Measurements from ENCODE around the gene MRTFA.

Gene MRTFA

GRCh38 chr22:40425082-40425481 is 211.4 kb downstream of the MRTFA start:
- peak; percentile 70 to 89 (median 84) for DNase-seq

DNA sequence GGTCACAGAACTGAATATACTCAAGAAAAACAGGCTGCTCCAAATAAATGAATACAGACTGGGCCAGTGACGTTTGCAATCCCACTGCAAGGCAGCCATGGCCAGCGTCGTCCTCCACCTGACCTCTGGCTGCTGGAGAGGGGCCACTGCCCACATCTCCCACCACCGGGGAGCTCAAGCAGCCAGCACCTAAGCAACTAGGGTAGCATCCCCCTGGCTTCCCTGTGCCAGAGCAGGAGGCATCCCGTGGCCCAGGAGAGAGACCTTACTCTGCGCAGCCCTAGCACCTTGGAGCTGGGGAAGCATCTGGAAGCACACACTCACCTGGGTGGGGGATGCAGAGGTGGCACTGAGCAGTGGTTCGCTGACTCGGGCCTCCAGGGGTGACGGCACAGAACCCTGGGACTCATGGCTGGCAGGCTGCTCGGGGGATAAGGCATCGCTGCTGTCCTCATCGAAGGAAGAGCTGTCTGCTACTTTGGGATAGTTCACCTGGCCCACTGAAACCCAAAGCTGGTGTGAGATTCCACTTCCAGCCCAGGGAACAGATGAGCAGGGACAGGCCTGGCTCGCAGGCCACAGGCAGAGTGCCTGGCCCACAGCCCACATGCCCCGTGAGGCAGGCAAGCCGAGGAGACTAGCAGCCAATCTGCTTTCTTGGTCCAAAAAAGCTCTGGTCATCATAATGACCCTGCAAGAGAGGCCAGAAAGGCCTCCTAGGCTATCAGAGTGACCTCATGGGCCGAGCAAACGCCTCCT is 212.5 kb downstream of the MRTFA start:
- no peak for DNase-seq

- peak; percentile 51 to 72 (median 70) for DNase-seq
Measured at GRCh38 chr22:40423310-40423688, 213.2 kb downstream of the MRTFA start.

- DNase-seq = peak; percentile 79 to 90 (median 88)
Measured at GRCh38 chr22:40422558-40423309, 213.8 kb downstream of the MRTFA start.

DNA sequence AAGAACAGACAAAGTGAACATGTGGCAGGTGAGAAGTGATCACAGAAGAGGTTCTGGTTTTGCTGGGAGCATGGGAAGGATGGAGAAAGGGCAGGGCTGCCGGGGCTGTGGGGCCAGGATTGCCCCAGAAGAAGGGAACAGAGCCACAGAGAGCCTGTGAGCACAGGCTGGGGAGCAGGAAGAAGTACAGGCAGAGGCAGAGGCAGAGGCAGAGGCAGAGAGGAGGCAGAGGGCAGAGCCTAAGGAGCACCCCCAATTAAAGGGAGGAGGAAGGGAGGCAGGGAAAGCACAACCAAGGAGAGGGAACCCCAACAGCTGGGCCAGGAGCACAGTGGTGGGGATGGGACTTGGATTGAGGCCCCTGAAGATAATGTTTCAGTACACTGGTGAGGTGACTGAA is 214.6 kb downstream of the MRTFA start:
- no peak for DNase-seq

DNA sequence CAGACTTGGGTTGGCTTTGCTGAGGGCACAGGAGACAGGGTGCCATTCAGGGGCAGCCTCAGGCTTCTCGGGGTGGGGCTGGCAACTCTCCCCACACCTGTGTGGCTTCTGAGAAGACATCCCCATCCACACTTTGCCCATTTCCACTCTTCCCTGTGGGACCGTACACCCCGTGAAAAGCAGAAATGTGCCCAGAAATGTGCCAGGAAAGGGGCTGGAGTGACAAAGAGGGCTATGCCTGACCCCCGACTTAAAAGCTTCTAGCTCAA is 215.5 kb downstream of the MRTFA start:
- DNase-seq = no peak

DNA sequence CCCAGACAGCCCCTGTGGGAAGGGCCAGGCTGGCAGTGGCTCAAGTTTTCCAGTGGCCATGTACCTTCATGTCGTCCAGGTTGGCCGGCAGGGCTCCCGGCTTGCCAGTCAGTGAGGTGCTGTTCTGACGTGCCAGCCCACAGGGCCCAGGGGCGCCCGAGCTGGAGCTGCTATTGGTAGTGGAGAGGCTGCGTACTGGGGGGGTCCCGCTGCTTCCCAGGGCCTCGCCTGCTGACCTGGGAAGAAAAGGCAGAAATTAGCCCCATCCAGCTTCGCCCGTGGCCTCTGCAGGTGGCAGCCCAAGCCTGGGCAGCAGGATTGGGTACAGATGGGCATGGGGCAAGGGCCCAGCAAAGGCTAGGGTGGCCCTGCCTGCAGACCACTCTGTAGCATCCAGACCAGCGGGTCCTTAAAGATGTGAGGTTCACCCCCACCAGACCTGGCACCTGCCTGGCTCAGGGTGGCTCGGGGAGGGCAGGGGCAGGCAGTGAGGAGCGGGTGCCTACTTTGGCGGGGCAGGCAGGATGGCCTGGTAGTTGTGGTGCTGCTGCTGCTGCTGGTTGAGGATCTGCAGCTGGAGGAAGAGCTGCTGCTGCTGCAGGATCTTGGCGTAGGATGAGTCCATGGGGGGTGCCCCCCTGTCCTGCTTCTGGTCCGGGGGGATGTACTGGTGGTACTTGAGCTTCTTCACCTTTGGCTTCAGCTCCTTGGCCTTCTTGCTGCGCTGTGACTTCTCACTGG is 216.0 kb downstream of the MRTFA start:
- no peak for DNase-seq

- DNase-seq = no peak
Measured at GRCh38 chr22:40419718-40420117, 216.8 kb downstream of the MRTFA start.

DNA sequence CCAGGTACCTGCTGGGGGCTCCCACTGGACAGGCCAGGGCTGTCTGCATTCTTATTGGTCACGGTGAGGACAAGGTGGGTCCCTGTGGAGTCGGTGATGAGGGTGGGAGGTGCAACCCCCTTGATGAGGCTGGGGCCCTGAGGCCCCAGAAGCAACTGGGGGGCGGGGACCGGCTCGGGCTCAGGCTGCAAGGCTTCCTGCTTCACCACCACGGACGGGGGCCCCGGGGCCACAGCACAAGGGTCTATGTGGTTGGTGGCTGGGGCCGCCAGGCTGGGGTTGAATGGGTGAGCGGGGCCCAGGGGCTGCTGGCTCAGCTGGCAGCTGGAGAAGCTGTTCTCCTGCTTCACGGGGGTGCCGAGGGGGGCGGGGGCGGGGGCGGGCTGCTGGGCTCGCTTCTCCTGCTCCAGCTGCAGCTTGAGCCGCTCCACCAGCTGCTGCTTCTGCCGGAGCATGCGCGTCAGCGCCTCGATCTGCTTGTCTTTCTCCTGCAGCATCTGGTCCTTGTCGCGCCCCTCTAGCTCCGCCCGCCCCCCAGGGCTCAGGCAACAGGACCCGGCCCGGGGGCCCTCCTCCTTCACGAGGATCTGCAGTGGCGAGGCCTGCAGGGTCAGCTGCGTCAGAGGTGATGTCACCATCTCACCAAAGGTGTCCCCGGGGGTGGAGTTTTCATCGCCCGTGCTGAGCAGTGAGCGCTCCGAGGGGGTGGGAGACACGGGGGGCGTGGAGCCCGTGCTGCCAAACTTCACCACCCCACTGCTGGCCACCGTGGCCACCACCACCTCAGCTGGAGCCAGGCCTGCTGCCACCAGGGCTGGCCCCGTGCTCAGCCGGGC is 217.9 kb downstream of the MRTFA start:
- DNase-seq = no peak

DNA sequence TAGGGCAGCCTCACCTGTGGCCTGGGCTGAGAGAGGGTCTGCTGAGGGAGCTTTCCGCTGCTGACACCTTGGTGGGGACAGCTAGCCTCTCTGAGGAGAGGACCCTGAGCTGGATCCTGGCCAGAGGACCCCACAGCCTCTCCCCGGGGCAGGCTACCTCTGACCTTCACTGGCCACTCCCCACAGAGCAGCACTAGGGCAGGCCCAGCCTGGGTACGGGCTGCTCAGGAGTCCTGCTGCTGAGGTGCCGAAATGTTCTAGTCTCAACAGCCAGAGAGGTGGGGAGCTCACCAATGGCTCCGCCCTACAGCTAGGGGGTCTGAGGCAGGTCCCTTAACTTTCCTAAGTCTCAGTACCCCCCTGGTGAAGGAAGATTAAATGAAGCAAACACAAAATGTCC is 218.6 kb downstream of the MRTFA start:
- DNase-seq = no peak

DNA sequence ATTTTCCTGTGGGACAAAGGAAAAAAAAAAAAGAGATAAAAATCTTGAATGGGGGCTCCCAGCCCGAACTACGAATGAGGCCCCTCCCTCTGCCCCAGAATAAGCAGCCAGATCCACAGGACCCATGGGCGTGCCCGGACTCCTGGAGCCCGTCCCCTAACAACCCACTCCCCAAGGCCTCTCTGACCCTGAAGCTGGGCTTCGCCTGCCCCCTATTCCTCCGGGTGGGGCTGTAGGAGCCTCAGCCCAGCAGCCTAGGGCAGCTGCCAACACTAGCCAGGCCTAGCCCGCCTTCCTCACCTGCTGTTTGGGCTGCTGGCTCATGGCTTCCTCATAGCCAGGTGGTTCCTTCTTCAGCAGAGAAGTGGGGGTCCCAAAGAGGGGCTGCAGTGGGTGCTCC is 219.5 kb downstream of the MRTFA start:
- no peak for DNase-seq

DNA sequence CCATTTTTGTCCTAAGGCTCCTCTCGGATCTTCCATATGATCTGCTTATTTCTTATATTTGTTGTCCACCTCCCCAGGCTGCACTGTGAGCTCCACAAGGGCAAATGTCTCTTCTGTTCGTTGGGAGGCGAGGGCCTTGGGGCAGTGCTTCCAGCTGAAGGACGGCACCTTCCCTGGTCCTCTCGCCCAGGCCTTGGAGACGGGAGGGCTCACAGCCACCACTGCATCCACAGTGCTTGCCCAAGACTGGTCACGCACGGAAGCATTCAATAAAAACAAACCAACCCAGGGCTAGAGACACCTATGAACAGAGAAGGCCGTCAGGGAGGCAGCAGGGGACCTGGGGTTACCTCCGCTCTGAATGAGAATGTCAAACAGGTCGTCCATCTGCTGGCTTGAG is 219.9 kb downstream of the MRTFA start:
- no peak for DNase-seq

DNA sequence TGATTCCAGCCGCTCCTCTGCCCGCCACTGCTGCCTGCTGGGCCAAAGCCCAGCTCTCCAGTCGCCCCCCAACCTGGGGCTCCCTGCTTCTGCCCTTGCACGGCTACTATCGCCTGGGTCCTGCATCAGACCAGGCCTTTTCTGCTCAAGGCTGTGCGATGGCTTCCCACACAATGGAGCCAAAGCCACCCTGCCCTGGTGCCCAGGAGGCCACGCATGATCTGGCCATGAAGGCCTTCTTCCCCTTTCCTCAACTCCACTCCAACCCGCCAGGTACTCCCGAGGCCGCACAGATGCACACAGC is 220.3 kb downstream of the MRTFA start:
- DNase-seq = no peak

GRCh38 chr22:40415531-40416266 is 220.8 kb downstream of the MRTFA start:
- DNase-seq = peak; percentile 66 to 83 (median 74)

DNA sequence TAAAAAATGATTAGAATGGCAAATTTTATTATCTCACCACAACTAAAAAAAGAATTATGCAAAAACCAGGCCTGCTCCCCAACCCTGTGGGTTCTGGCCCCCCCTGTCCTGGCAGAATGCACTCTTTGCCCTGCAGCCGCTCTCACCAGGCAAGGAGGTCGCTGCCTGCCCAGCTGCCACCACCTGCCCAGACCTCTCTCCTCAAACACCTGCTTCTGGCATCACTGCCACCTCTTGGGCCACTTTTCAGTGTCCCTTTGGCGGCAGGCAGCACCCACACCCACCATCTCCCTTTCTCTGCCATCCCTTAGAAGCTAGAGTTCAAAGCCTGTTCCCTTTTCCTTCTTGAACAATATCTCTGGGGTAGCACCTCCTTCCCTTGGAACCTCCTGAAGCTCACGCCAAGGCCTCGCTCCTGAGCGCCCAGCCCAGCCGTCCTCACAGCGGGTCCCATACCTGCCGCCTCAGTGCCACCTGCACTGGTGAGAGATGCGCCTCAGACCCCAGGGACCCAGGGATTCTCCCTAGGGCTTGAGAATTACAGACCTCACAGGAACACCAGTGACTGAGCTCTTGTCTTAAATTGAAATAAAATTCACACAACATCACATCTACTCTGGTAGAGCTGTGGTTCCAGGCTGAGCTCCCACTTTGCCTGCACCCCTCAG is 221.5 kb downstream of the MRTFA start:
- no peak for DNase-seq

GRCh38 chr22:40414311-40414710 is 222.2 kb downstream of the MRTFA start:
- DNase-seq = no peak

DNA sequence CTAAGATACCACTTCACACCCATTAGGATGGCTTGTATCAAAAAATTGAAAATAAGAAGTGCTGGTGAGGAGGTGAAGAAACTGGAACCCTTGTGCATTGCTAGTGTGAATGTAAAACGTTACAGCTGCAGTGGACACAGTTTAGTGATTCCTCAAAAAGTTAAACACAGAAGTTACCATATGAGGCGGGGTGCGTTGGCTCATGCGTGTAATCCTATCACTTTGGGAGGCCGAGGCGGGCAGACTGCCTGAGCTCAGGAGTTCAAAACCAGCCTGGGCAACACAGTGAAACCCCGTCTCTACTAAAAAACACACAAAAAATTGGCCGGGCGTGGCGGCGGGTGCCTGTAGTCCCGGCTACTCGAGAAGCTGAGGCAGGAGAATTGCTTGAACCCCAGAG is 222.6 kb downstream of the MRTFA start:
- DNase-seq = no peak

DNA sequence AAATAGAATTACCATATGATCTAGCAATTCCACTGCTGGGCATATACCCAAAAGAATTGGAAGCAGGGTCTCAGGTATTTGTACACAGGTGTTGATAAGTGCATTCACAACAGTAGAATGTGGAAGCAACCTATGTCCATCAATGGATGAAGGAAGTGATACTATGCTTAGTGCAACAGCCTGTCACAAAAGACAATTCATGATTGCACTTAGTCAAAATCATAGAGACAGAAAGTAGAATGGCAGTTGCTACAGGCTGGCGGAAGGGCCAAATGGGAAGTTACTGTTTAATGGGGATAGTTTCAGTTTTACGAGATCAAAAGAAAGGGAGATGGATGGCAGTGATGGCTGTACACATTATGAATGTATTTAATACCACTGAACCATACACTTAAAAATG is 224.1 kb downstream of the MRTFA start:
- DNase-seq = peak; percentile 47 to 75 (median 64)

GRCh38 chr22:40411506-40411861 is 225.0 kb downstream of the MRTFA start:
- DNase-seq = no peak

DNA sequence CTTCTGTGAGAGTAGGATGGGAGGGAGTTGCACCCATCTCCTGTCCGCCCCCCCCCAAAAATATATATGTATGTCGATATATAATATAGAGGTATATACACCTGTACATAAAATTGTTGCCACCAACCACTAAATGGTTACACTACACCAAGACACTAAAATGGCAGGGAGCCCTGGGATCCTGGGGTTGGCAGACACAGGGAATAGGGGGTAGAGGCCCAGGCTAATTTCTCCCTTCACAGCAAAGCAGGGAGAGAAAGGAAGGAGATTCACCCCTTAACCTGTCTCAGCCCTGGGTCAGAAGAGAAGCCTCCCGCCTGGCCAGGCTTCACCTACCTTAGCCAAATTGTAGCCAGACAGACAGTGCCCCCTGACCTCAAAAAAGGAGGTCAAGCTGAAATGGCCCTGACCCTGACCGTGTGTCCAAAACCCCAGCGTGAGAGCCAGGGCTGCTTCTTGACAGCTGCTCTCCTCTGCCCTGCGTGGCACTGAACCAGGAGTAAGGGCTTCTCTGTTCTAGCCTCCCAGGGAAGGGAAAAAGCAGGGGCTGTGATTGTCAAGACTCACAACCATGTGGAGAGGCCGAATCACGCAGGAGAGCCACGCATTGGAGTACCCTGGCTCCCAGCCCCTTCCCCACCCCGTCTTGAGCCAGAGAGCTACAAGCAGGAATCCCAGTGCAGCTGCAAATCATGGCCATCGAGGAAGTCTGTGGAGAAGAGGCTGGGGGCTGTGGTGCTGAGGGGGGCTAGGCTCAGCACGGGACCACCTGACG is 225.6 kb downstream of the MRTFA start:
- DNase-seq = no peak

DNA sequence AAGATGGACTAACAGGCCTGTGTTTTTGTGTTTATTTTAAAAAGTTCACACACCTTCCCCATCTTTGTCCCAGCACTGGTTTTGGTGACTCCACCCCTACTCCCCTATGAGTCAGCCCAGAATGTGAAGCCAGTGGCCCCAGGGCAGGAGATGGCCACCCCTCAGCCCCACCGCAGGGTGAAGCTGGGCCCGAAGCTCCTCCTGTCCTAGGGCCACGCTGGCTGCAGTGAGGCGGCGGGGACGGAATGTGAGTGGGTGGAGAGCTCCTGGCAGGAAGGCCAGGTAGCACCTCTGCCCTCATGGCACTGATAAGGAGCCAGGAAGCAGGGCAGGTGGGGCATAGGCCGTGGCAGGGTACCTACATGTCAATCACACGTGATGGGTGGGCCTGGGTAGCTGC is 226.2 kb downstream of the MRTFA start:
- no peak for DNase-seq

Measured in suppressor macrophage (primary cell).